Type B pancreatic cell (in vitro differentiated cells): ENCODE data around the gene AGBL3. TPM values are rescaled to one million over a fixed set of nuclear protein-coding genes. Genes with fewer than 3 reads are reported as not detected.

ENCODE experiments used
- DNase-seq: peaks from one replicate; pipeline ENCODE4 v3.0.0; 2021; ENCODE audit warnings: mixed read lengths; ENCODE audit not compliant: unreplicated experiment; ENCODE audit errors: extremely low spot score
- H3K27ac Mint-ChIP-seq: 2 replicates; pipeline ENCODE4 v1.8.0; 2021; ENCODE audit warnings: mild to moderate bottlenecking, mixed read lengths
- H3K27me3 Mint-ChIP-seq: 2 replicates; pipeline ENCODE4 v1.8.0; 2021; ENCODE audit warnings: mixed read lengths
- H3K36me3 Mint-ChIP-seq: 2 replicates; pipeline ENCODE4 v1.8.0; 2021; ENCODE audit warnings: mixed read lengths
- H3K4me1 Mint-ChIP-seq: one replicate; pipeline ENCODE4 v1.8.0; 2021; ENCODE audit warnings: mixed read lengths; ENCODE audit not compliant: unreplicated experiment
- H3K4me3 Mint-ChIP-seq: 2 replicates; pipeline ENCODE4 v1.8.0; 2021; ENCODE audit warnings: mild to moderate bottlenecking, mixed read lengths
- H3K9me3 Mint-ChIP-seq: 2 replicates; pipeline ENCODE4 v1.8.0; 2021; ENCODE audit warnings: mixed read lengths
- total RNA-seq: library from RNA; stranded (reverse); gene quantifications from 2 replicates; pipeline ENCODE4 v1.2.1, GENCODE V29; 2021; ENCODE audit warnings: low replicate concordance
- TF ChIP-seq, protein P1 (sequence below): fragments of 200-600 bp; sonication (generic); conservative IDR thresholded peaks from 2 replicates; pipeline ENCODE4 v1.5.0; 2021; ENCODE audit warnings: antibody characterized with exemption, mild to moderate bottlenecking

Gene AGBL3
- total RNA-seq, 1 donor from 2014 or later, result 3.2 TPM

DNA sequence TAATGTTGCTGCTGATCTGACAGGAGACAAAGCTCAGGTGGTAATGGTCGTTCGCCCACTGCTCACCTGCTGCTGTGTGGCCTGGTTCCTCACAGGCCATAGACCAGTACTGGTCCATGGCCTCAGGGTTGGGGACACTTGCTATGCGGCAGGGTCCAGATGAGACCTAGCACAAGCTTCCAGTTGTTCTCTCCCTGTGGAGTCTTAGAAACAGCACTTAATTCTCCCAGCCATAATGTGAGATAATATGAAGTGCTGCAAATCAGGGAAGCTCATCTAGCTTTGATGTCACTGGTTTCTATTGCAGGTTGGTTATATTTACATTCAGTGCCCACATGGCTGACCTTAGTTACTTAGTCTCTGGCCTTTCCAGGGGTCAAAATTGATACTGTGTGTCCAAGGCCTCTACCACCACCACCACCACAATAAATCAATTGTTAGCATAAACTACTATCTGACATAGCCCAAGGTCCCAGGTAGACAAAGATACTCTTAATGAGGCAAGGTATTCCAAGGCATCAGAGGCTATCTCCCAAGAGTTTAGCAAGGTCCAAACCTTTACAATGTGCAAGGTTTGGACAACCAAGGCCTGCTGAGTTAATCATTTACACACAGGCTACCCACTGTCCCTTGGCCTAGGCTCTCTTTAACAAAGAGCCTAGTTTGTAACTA, 11.0 kb downstream of the AGBL3 start:
- no peaks in the 10 kb centered on the region for H3K27me3 Mint-ChIP-seq
- H3K4me1 Mint-ChIP-seq, result peaks cover 20% of the 10 kb centered on the region
- no peak for DNase-seq
- TF ChIP-seq, protein P1, sequence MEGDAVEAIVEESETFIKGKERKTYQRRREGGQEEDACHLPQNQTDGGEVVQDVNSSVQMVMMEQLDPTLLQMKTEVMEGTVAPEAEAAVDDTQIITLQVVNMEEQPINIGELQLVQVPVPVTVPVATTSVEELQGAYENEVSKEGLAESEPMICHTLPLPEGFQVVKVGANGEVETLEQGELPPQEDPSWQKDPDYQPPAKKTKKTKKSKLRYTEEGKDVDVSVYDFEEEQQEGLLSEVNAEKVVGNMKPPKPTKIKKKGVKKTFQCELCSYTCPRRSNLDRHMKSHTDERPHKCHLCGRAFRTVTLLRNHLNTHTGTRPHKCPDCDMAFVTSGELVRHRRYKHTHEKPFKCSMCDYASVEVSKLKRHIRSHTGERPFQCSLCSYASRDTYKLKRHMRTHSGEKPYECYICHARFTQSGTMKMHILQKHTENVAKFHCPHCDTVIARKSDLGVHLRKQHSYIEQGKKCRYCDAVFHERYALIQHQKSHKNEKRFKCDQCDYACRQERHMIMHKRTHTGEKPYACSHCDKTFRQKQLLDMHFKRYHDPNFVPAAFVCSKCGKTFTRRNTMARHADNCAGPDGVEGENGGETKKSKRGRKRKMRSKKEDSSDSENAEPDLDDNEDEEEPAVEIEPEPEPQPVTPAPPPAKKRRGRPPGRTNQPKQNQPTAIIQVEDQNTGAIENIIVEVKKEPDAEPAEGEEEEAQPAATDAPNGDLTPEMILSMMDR, result no peak
- no peak overlapping the region for H3K4me3 Mint-ChIP-seq
- peaks cover 4% of the 10 kb centered on the region for H3K9me3 Mint-ChIP-seq
- peaks cover 32% of the 10 kb centered on the region for H3K36me3 Mint-ChIP-seq
- no peak overlapping the region for H3K27ac Mint-ChIP-seq

DNA sequence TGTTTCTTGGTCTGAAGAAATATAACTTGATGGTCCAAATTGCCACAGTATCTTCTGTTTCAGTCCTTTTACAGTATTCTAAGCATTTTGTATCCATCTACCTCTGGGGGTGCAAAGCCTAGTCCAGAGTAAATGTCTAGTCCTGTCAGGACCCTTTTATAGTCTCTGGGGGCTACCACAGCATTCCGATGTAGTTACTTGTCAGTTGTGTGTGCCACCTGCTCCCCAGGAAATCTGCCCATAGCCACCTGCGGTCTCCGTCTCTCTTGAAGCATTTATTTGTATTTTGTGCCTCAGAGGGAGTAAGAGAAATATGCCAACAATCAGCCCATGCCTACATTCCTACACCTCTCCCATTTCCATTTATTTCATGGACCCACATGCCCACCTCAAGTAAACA, 12.8 kb downstream of the AGBL3 start:
- TF ChIP-seq, protein P1, result no peak
- H3K36me3 Mint-ChIP-seq, result peaks cover 30% of the 10 kb centered on the region
- DNase-seq, result no peak
- H3K9me3 Mint-ChIP-seq, result peaks cover 4% of the 10 kb centered on the region
- no peaks in the 10 kb centered on the region for H3K27me3 Mint-ChIP-seq
- H3K27ac Mint-ChIP-seq, result no peak overlapping the region
- H3K4me1 Mint-ChIP-seq, result peaks cover 20% of the 10 kb centered on the region
- H3K4me3 Mint-ChIP-seq, result no peak overlapping the region

DNA sequence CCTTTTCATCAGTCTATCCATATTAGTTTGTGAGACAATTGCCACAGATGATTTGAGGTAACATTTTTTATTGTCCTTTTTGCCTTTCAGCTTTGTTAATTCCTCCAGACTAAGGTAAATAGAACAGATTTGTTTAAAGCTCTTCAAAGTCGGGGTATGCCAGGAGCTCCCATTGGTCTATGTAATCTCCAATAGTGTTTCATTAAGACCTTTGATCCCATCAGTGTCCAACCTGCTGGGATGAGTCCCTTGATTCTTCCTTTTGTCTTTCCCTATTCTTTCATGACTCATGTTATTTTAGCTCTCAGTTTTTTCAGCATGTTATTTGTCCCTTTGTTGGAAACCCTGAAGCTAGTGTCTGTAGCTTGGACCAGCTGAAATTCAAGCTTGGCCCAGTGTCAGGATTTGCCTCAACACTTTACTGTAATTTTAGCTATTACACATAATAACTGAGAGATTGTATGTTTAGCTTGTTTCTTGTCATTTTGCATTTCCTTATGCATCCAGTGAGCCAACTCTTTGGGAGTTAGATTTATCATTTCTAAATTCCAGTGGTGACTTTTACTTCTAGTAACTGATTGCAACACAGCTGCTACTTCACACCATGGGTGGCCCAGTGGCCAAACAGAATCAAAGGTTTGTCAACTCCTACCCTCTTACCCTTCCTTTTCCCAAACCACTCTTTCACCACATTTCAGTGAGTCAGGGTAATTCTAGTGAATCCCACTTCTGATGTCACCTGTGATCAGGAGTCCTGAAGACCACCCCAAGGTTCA, 15.3 kb downstream of the AGBL3 start:
- Mint-ChIP-seq H3K27ac (no peak overlapping the region), H3K4me3 (no peak overlapping the region), H3K9me3 (peaks cover 5% of the 10 kb centered on the region), H3K27me3 (no peaks in the 10 kb centered on the region), H3K4me1 (peaks cover 3% of the 10 kb centered on the region), H3K36me3 (peaks cover 19% of the 10 kb centered on the region)
- no peak for DNase-seq
- TF ChIP-seq, protein P1, result no peak

DNA sequence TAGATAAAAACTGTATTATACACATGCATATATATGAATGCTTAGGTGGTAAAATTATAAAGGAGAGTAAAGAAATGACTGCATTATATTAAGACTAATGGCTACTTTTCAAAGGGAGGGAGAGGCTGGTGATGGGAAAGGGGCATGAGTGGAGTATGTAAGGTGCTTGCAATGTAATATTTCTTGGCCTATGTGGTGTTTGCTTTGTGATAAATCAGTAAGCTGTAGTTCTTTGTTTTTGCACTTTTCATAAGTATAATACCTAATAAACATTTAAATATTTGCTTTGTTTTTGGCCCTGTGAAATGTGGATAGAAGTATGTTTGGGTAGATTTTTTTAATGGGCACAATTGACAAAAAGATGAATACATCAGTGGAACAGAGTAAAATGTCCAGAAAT, 25.9 kb downstream of the AGBL3 start:
- H3K4me1 Mint-ChIP-seq, result no peaks in the 10 kb centered on the region
- no peak overlapping the region for H3K4me3 Mint-ChIP-seq
- TF ChIP-seq, protein P1, result no peak
- no peaks in the 10 kb centered on the region for H3K9me3 Mint-ChIP-seq
- no peaks in the 10 kb centered on the region for H3K27me3 Mint-ChIP-seq
- DNase-seq, result no peak
- H3K27ac Mint-ChIP-seq, result no peak overlapping the region
- H3K36me3 Mint-ChIP-seq, result no peaks in the 10 kb centered on the region

DNA sequence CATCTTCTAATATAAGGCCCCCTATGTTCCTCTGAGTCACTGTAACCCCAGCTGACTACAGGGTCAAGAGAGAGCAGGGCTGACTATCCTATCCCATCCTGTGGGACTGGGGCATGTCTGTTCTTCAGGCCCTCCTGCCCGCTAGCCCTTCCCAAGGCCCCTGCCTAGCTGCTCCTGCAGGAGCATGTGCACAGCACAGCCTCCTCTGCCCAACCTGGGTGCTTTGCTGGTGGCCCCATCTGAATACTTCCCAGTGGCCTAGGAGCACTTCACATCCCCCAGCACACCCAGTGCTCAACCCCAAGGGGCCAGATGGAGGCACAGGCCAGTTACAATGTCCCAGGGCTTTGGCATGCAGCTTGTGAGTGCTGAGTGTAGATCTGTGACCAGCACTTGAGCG, 37.3 kb downstream of the AGBL3 start:
- no peak overlapping the region for H3K4me3 Mint-ChIP-seq
- peaks cover 4% of the 10 kb centered on the region for H3K36me3 Mint-ChIP-seq
- DNase-seq, result no peak
- no peaks in the 10 kb centered on the region for H3K27me3 Mint-ChIP-seq
- H3K4me1 Mint-ChIP-seq, result no peaks in the 10 kb centered on the region
- peaks cover 18% of the 10 kb centered on the region for H3K9me3 Mint-ChIP-seq
- TF ChIP-seq, protein P1, result no peak
- H3K27ac Mint-ChIP-seq, result no peak overlapping the region
